Spleen (tissue), 11 donors: ENCODE results near the gene TRAF4. TPM values are rescaled to one million over a fixed set of nuclear protein-coding genes. Genes with fewer than 3 reads are reported as not detected.
A peak's percentile ranks its signal among the peaks of the same experiment; 100 is the strongest.

Experiments used
- DNase-seq: peaks from one replicate; pipeline ENCODE4 v3.0.0-alpha.2; 2020
- H3K27ac ChIP-seq, 8 donors: fragments of 200-600 bp; sonication (generic) in 7 of 8; 1 replicate in 4 of 8; 2 replicates in 4 of 8; pipeline versions ENCODE4 v1.5.0 to v1.8.0; 2016 to 2021; ENCODE audit warnings: inconsistent platforms in 4 of 8, mild to moderate bottlenecking in 4 of 8, moderate library complexity in 1 of 8
- H3K27me3 ChIP-seq, 7 donors: fragments of 200-600 bp; sonication (generic) in 6 of 7; replicated peaks in 1 of 7; 1 replicate in 4 of 7; 2 replicates in 3 of 7; pipeline versions ENCODE4 v1.5.0 to v1.8.0; 2016 to 2021; ENCODE audit warnings: inconsistent platforms in 3 of 7, mild to moderate bottlenecking in 1 of 7
- H3K36me3 ChIP-seq, 6 donors: fragments of 200-600 bp; sonication (generic) in 5 of 6; 1 replicate in 4 of 6; 2 replicates in 2 of 6; pipeline versions ENCODE4 v1.5.0 to v1.8.0; 2016 to 2021; ENCODE audit warnings: inconsistent platforms in 2 of 6
- H3K4me1 ChIP-seq, 6 donors: fragments of 200-600 bp; sonication (generic) in 5 of 6; 1 replicate in 3 of 6; 2 replicates in 3 of 6; pipeline versions ENCODE4 v1.5.0 to v1.8.0; 2016 to 2021; ENCODE audit warnings: inconsistent platforms in 3 of 6
- H3K4me3 ChIP-seq, 8 donors: fragments of 200-600 bp; sonication (generic) in 7 of 8; 1 replicate in 4 of 8; 2 replicates in 4 of 8; pipeline versions ENCODE4 v1.5.0 to v1.8.0; 2016 to 2021; ENCODE audit warnings: inconsistent platforms in 4 of 8, mild to moderate bottlenecking in 4 of 8, moderate library complexity in 2 of 8
- H3K9me3 ChIP-seq, 8 donors: fragments of 200-600 bp; sonication (generic) in 7 of 8; 1 replicate in 4 of 8; 2 replicates in 4 of 8; pipeline versions ENCODE4 v1.5.0 to v1.8.0; 2016 to 2021; ENCODE audit warnings: inconsistent platforms in 4 of 8
- CTCF ChIP-seq, 11 experiments: fragments of 200-600 bp in 7 of 11; fragments of 450-650 bp in 4 of 11; sonication (generic) in 4 of 11; IDR thresholded peaks in 8 of 11; conservative IDR thresholded peaks in 3 of 11; 1 replicate in 7 of 11; 2 replicates in 4 of 11; pipeline versions ENCODE4 v1.4.0 to v1.8.0; 2016 to 2021; ENCODE audit warnings: antibody characterized with exemption in 11 of 11, inconsistent platforms in 4 of 11, mild to moderate bottlenecking in 1 of 11
- POLR2A ChIP-seq, 3 donors: fragments of 450-650 bp; IDR thresholded peaks; one replicate each; pipeline ENCODE4 v1.5.1; 2017; ENCODE audit warnings: antibody characterized with exemption in 3 of 3, mild to moderate bottlenecking in 1 of 3
- POLR2AphosphoS5 ChIP-seq, 3 donors: sonication (generic); formaldehyde crosslinking; IDR thresholded peaks; one replicate each; pipeline ENCODE4 v1.5.1; 2017; ENCODE audit warnings: antibody characterized with exemption in 3 of 3
- WGBS, 5 donors: extraction: QIAGEN DNeasy Blood & Tissue Kit in 3 of 5; methylation state at CpG; one replicate each; pipeline versions ENCODE4 v1.1.5 to v1.1.7; 2013 to 2018; 5-methylcytosine and 5-hydroxymethylcytosine counted together
- intact Hi-C: fragments of 100-400 bp; cut with DNase I; formaldehyde crosslinking; loops from one replicate; pipeline ENCODE4 v1.15.0; 2023; ENCODE audit warnings: low total_unique reads
- polyA plus RNA-seq, 3 donors: library from polyadenylated mRNA; stranded (reverse); fragments of 200-250 nt; gene quantifications; one replicate each; pipeline ENCODE4 v1.2.1, GENCODE V29; 2013
- total RNA-seq, 7 donors: library from RNA; depleted of rRNA in 3 of 7; stranded (reverse); fragments of >200 nt in 3 of 7; fragmentation: NEBNext Ultra II Directional in 4 of 7; extraction: Animal tissue kit (Norgen Biotek cat#: 25700) in 4 of 7; gene quantifications; one replicate each; pipeline versions ENCODE4 v1.1.0 to v1.2.1, GENCODE V29; 2016 to 2021
- donor health status: healthy with polysubstance abuse.
- donor health status: DM: no; HTN: no; CAD: no; lungs with moderate emphysema.
- donor health status: DM: no; HTN: no; CAD: no.
- donor health status: Bipolar disorder and iron deficiency.
- donor health status: healthy.
- donor health status: DM: no; HTN: no; CAD: no.
- donor health status: DM: yes; HTN: yes; CAD: no.

Gene TRAF4
- total and polyA plus RNA-seq, 10 donors, result 19.8 to 75.5 (median 34.2) TPM

GRCh38 chr17:28707339-28707720 is 36.5 kb upstream of the TRAF4 start:
- peaks cover 0 to 41% (median 26%) of the 10 kb centered on the region in 6 donors for H3K36me3 ChIP-seq
- H3K4me1 ChIP-seq, result peaks cover 2 to 27% (median 16%) of the 10 kb centered on the region in 6 donors
- no peak for TF ChIP-seq POLR2A (IDR thresholded peaks at IDR 0.05)
- no peak for TF ChIP-seq CTCF (IDR thresholded peaks at IDR 0.05 in 8 of 11, conservative IDR thresholded peaks at IDR 0.05 in 3 of 11)
- no peak for TF ChIP-seq POLR2AphosphoS5 (IDR thresholded peaks at IDR 0.05)
- 82 to 93% (median 89%) methylated on average over 2 of the region's 2 CpGs for WGBS, 5 donors
- no peak overlapping the region for H3K27ac ChIP-seq
- H3K9me3 ChIP-seq, result no peaks in the 10 kb centered on the region
- DNase-seq, result no peak
- no peak overlapping the region for H3K4me3 ChIP-seq
- intact Hi-C loops, result no loop called here
- no peaks in the 10 kb centered on the region for H3K27me3 ChIP-seq

- Histone ChIP-seq H3K9me3 (no peaks in the 10 kb centered on the region), H3K4me3 (peak overlapping the region; percentile 44 to 71 (median 62)), H3K36me3 (peaks cover 0 to 23% (median 8%) of the 10 kb centered on the region in 6 donors), H3K27me3 (no peaks in the 10 kb centered on the region), H3K4me1 (peaks cover 6 to 40% (median 26%) of the 10 kb centered on the region in 6 donors), H3K27ac (peak overlapping the region; percentile 87 to 94 (median 92))
- 0 to 1% (median 1%) methylated on average over 39 to 74 of the region's 74 CpGs for WGBS, 5 donors
- intact Hi-C loops, result no loop called here
- peak; percentile 97 for DNase-seq
- TF ChIP-seq POLR2AphosphoS5 (IDR thresholded peaks at IDR 0.05) (peak; percentile 87 to 95 (median 90)), CTCF (IDR thresholded peaks at IDR 0.05 in 8 of 11, conservative IDR thresholded peaks at IDR 0.05 in 3 of 11) (no peak), POLR2A (IDR thresholded peaks at IDR 0.05) (peak in 1 of 3 donors; percentile 5)
Measured at GRCh38 chr17:28710861-28711722, 32.7 kb upstream of the TRAF4 start.

GRCh38 chr17:28711723-28712031 is 32.1 kb upstream of the TRAF4 start, which contains the start of gene PROCA1:
Gene PROCA1 (minus strand): TSS chr17:28711888. CDS start chr17:28711660, 228 bp downstream.
- intact Hi-C loops, result no loop called here
- peak; percentile 91 for DNase-seq
- peak within 1 kb of the TSS; percentile 44 to 71 (median 62) for H3K4me3 ChIP-seq

More at GRCh38 chr17:28711723-28712031, 32.1 kb upstream of the TRAF4 start, which contains the start of gene PROCA1:
- Histone ChIP-seq H3K4me1 (peaks cover 9 to 46% (median 30%) of the 10 kb centered on the region in 6 donors), H3K27me3 (peaks cover 0 to 4% (median under 1%) of the 10 kb centered on the region in 7 donors), H3K36me3 (peaks cover 0 to 20% (median 8%) of the 10 kb centered on the region in 6 donors), H3K27ac (peak within 1 kb of the TSS; percentile 87 to 94 (median 92)), H3K9me3 (no peaks in the 10 kb centered on the region)
- 0 to 2% (median 1%) methylated on average over 15 to 20 of the region's 20 CpGs for WGBS, 5 donors
- TF ChIP-seq CTCF (IDR thresholded peaks at IDR 0.05 in 8 of 11, conservative IDR thresholded peaks at IDR 0.05 in 3 of 11) (no peak), POLR2AphosphoS5 (IDR thresholded peaks at IDR 0.05) (no peak), POLR2A (IDR thresholded peaks at IDR 0.05) (no peak)
